A549 (cell line): ENCODE measurements around the gene MOXD1.

Experiments used
- FOSL2 ChIP-seq, 2 experiments: fragments of 450-650 bp in 1 of 2; fragments of >200 bp in 1 of 2; sonication (Bioruptor Twin) in 1 of 2; formaldehyde crosslinking; IDR thresholded peaks; 2 replicates each; pipeline versions ENCODE4 v1.5.0 to v1.6.1; 2016 to 2020; ENCODE audit warnings: mild to moderate bottlenecking in 1 of 2, moderate library complexity in 1 of 2
- HEYL ChIP-seq: fragments of 250-450 bp; sonication (Bioruptor Pico); IDR thresholded peaks from 2 replicates; pipeline ENCODE4 v1.8.0; 2021; ENCODE audit warnings: mild to moderate bottlenecking, moderate library complexity
- JUNB ChIP-seq: fragments of >200 bp; sonication (Bioruptor Twin); formaldehyde crosslinking; IDR thresholded peaks from 2 replicates; pipeline ENCODE4 v1.6.1; 2016
- POLR2A ChIP-seq: IDR thresholded peaks from 2 replicates; pipeline ENCODE4 v1.6.1; 2012; ENCODE audit warnings: mild to moderate bottlenecking, low read length
- POLR2AphosphoS2 ChIP-seq: conservative IDR thresholded peaks from 2 replicates; pipeline ENCODE4 v1.6.1; 2012; ENCODE audit warnings: low read length, improper control_type of control experiment, inconsistent platforms
- RAD21 ChIP-seq, 2 experiments: fragments of >200 bp in 1 of 2; sonication (Bioruptor Twin) in 1 of 2; formaldehyde crosslinking in 1 of 2; IDR thresholded peaks in 1 of 2; conservative IDR thresholded peaks in 1 of 2; 2 replicates in 1 of 2; 3 replicates in 1 of 2; pipeline ENCODE4 v1.6.1; 2012 to 2018; ENCODE audit warnings: inconsistent platforms in 1 of 2
- RFX5 ChIP-seq: fragments of 450-650 bp; IDR thresholded peaks from 2 replicates; pipeline ENCODE4 v1.7.1; 2014; ENCODE audit warnings: antibody characterized with exemption, mild to moderate bottlenecking, moderate library complexity
- RNF2 ChIP-seq: fragments of 200-600 bp; sonication (generic); IDR thresholded peaks from 2 replicates; pipeline ENCODE4 v1.6.1; 2016; ENCODE audit warnings: low read depth, mild to moderate bottlenecking, antibody characterized with exemption, moderate library complexity, borderline replicate concordance
- SMC3 ChIP-seq: fragments of >200 bp; sonication (Bioruptor Twin); formaldehyde crosslinking; IDR thresholded peaks from 3 replicates; pipeline ENCODE4 v1.6.1; 2018; ENCODE audit warnings: inconsistent platforms
- TFCP2L1 ChIP-seq: fragments of 250-450 bp; sonication (Bioruptor Pico); IDR thresholded peaks from 2 replicates; pipeline ENCODE4 v1.5.0; 2021; ENCODE audit warnings: mild to moderate bottlenecking
- TF ChIP-seq, protein P1 (sequence below): fragments of >200 bp; sonication (Bioruptor Twin); formaldehyde crosslinking; IDR thresholded peaks from 3 replicates; pipeline ENCODE4 v1.5.1; 2016

DNA sequence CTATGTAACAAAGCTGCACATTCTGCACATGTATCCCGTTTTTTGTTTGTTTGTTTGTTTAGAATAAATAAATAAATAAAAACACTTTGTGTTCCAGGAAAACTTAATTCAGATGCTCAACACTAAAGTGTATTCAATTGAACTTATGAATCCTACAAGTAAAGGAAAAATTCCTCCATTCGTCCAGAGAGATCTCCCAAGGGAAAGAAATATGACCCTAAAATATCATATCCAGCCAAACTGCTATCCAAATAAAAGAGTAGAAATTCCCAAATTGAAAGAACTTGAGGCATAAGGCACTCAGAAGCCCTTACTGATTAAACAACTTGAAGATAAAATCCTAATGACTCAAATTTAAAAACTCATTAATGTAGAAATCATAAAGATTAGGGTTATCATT lies 90.4 kb downstream of the MOXD1 start:
- TF ChIP-seq, protein P1, sequence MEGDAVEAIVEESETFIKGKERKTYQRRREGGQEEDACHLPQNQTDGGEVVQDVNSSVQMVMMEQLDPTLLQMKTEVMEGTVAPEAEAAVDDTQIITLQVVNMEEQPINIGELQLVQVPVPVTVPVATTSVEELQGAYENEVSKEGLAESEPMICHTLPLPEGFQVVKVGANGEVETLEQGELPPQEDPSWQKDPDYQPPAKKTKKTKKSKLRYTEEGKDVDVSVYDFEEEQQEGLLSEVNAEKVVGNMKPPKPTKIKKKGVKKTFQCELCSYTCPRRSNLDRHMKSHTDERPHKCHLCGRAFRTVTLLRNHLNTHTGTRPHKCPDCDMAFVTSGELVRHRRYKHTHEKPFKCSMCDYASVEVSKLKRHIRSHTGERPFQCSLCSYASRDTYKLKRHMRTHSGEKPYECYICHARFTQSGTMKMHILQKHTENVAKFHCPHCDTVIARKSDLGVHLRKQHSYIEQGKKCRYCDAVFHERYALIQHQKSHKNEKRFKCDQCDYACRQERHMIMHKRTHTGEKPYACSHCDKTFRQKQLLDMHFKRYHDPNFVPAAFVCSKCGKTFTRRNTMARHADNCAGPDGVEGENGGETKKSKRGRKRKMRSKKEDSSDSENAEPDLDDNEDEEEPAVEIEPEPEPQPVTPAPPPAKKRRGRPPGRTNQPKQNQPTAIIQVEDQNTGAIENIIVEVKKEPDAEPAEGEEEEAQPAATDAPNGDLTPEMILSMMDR: no peak
- no peak for TF ChIP-seq RNF2
- TF ChIP-seq POLR2A: no peak
- no peak for TF ChIP-seq SMC3
- no peak for TF ChIP-seq HEYL (CRISPR knock-in tag)
- TF ChIP-seq TFCP2L1 (CRISPR knock-in tag): no peak
- no peak for TF ChIP-seq RAD21 (conservative IDR thresholded peaks at IDR 0.05 in 1 of 2, IDR thresholded peaks at IDR 0.05 in 1 of 2)
- no peak for TF ChIP-seq RFX5
- no peak for TF ChIP-seq JUNB
- no peak for TF ChIP-seq POLR2AphosphoS2
- TF ChIP-seq FOSL2 (IDR thresholded peaks at IDR 0.05): no peak
- TF ChIP-seq FOSL2 (CRISPR knock-in tag; IDR thresholded peaks at IDR 0.05): no peak
